ENCODE data around the gene PDCD11.

PDCD11 gene

GRCh38 chr10:103444478-103444877 lies 48.1 kb downstream of the PDCD11 start:
- Histone ChIP-seq H3K4me1 (ENCODE audit: control insufficient read depth, insufficient read depth, low read length) (no peaks in the 10 kb centered on the region), H3K4me3 (ENCODE audit: low read depth, low read length) (no peak overlapping the region), H3K9me3 (ENCODE audit: control insufficient read depth, insufficient read depth, low read depth, low read length) (no peaks in the 10 kb centered on the region), H3K36me3 (ENCODE audit: control insufficient read depth in 2 of 2, insufficient read depth in 1 of 2, low read length in 2 of 2) (peaks cover 19 to 92% of the 10 kb centered on the region in 2 experiments; a peak in 2 of 3 replicates), H3K27ac (ENCODE audit: extremely low read depth, low read depth, low read length) (no peak overlapping the region)
- TF ChIP-seq BCL11A (tag by site-specific recombination; IDR thresholded peaks at IDR 0.05; ENCODE audit: low read depth) (no peak), WT1 (tag by site-specific recombination; IDR thresholded peaks at IDR 0.05) (no peak), ZNF292 (tag by site-specific recombination; IDR thresholded peaks at IDR 0.05; ENCODE audit: borderline replicate concordance, low read depth) (no peak), ZBTB20 (tag by site-specific recombination; IDR thresholded peaks at IDR 0.05) (no peak), SP3 (tag by site-specific recombination; IDR thresholded peaks at IDR 0.05) (no peak), ZNF654 (tag by site-specific recombination; IDR thresholded peaks at IDR 0.05; ENCODE audit: low read depth) (no peak)
- ChIA-PET CTCF (no interaction called here), POLR2A (interaction anchor here (0.6 kb wide), 1 partner anchor 19 kb away, joined by 4 read pairs; no protein-coding TSS in a partner anchor)

- peaks cover 16 to 92% of the 10 kb centered on the region in 2 experiments; a peak in 2 of 3 replicates for H3K36me3 ChIP-seq (ENCODE audit: control insufficient read depth in 2 of 2, insufficient read depth in 1 of 2, low read length in 2 of 2)
- ChIA-PET CTCF (interaction anchor here (0.7 kb wide), 1 partner anchor 29 kb away, joined by 3 read pairs; no protein-coding TSS in a partner anchor), POLR2A (interaction anchor here (0.5 kb wide), 1 partner anchor 16 kb away, joined by 3 read pairs; no protein-coding TSS in a partner anchor)
- no peak overlapping the region for H3K27ac ChIP-seq (ENCODE audit: extremely low read depth, low read depth, low read length)
- no peak for TF ChIP-seq ZNF266 (tag by site-specific recombination; IDR thresholded peaks at IDR 0.05; ENCODE audit: low read depth)
- no peak for TF ChIP-seq ZNF768 (tag by site-specific recombination; IDR thresholded peaks at IDR 0.05)
- TF ChIP-seq BCL11A (tag by site-specific recombination; IDR thresholded peaks at IDR 0.05; ENCODE audit: low read depth): no peak
- no peak for TF ChIP-seq ZNF621 (tag by site-specific recombination; IDR thresholded peaks at IDR 0.05)
- TF ChIP-seq ZNF169 (tag by site-specific recombination; IDR thresholded peaks at IDR 0.05): no peak
- TF ChIP-seq ZNF140 (tag by site-specific recombination; IDR thresholded peaks at IDR 0.05): no peak
- no peak for TF ChIP-seq ZNF148 (tag by site-specific recombination; IDR thresholded peaks at IDR 0.05; ENCODE audit: borderline replicate concordance)
- no peak for TF ChIP-seq ZBTB49 (tag by site-specific recombination; IDR thresholded peaks at IDR 0.05; ENCODE audit: low read depth)
- no peak for TF ChIP-seq KLF1 (tag by site-specific recombination; IDR thresholded peaks at IDR 0.05)
- TF ChIP-seq ELK4 (IDR thresholded peaks at IDR 0.05; ENCODE audit: borderline replicate concordance, low read depth, low read length): no peak
- TF ChIP-seq ZNF2 (tag by site-specific recombination; IDR thresholded peaks at IDR 0.05): no peak
- no peak for TF ChIP-seq ZNF202 (tag by site-specific recombination; IDR thresholded peaks at IDR 0.05; ENCODE audit: borderline replicate concordance)
- TF ChIP-seq ZNF518A (tag by site-specific recombination; conservative IDR thresholded peaks at IDR 0.05; ENCODE audit: low read depth): no peak
- no peak for TF ChIP-seq ZNF776 (tag by site-specific recombination; IDR thresholded peaks at IDR 0.05; ENCODE audit: borderline replicate concordance)
- TF ChIP-seq ZNF292 (tag by site-specific recombination; IDR thresholded peaks at IDR 0.05; ENCODE audit: borderline replicate concordance, low read depth): no peak
- no peak for TF ChIP-seq ZNF221 (tag by site-specific recombination; IDR thresholded peaks at IDR 0.05; ENCODE audit: borderline replicate concordance)
- no peak for TF ChIP-seq ZNF747 (tag by site-specific recombination; IDR thresholded peaks at IDR 0.05)
- no peak for TF ChIP-seq ZNF354C (tag by site-specific recombination; IDR thresholded peaks at IDR 0.05; ENCODE audit: borderline replicate concordance, low read depth)
- TF ChIP-seq ZFP41 (tag by site-specific recombination; IDR thresholded peaks at IDR 0.05; ENCODE audit: borderline replicate concordance): no peak
- H3K9me3 ChIP-seq (ENCODE audit: control insufficient read depth, insufficient read depth, low read depth, low read length): no peaks in the 10 kb centered on the region
- H3K4me1 ChIP-seq (ENCODE audit: control insufficient read depth, insufficient read depth, low read length): no peaks in the 10 kb centered on the region
- H3K4me3 ChIP-seq (ENCODE audit: low read depth, low read length): no peak overlapping the region
These were observed 48.9 kb downstream of the PDCD11 start for GRCh38 chr10:103445366-103445765.
